Measurements from ENCODE around the gene HDAC7.

HDAC7 gene

DNA sequence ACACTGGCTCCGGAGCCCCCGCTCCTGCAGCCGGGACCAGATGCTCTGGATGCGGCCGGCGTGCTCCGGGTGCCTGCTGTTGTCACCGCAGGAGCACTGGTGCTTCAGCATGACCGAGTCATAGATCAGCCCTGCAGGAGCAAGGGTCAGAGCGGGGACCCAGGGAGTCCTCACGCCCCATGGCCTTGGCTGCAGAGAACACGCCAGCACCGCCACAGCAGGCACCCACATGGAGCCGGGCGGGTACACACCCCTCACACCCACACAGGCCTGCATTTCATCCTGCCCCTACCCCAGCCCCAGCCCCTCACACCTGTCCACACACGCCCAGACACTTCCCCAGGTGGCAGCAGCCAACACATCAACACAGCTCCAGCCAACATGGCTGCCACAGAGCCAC, 27.8 kb downstream of the HDAC7 start:
- no peak for FAIRE-seq

GRCh38 chr12:47791351-47791746, 28.4 kb downstream of the HDAC7 start:
- no peak for FAIRE-seq

GRCh38 chr12:47790676-47791350, 28.9 kb downstream of the HDAC7 start:
- FAIRE-seq, result no peak

- FAIRE-seq, result no peak
Observed at GRCh38 chr12:47789712-47790489, 29.8 kb downstream of the HDAC7 start.

DNA sequence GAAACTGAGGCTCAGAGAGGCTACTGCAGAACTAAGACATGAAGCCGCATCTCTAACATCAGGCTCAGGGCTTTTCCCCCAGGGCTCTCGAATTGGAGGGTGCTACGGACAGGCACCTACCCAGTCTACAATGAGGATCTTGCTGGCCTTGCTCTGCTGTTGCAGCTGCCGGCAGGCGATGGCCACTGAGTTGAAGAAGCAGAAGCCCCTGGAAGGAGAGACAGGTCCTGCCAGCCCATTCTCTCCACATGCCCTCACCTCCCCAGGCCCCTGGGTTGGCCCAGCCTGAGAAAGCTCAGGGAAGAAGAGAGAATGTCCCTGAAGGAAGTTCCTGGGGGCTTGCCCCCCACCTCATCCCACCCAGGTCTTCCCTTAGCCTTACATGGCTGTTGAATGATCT, 30.6 kb downstream of the HDAC7 start:
- FAIRE-seq, result no peak

GRCh38 chr12:47787596-47788319, 31.9 kb downstream of the HDAC7 start:
- no peak for FAIRE-seq

- FAIRE-seq, result no peak
Observed at GRCh38 chr12:47786662-47787280, 32.9 kb downstream of the HDAC7 start.

DNA sequence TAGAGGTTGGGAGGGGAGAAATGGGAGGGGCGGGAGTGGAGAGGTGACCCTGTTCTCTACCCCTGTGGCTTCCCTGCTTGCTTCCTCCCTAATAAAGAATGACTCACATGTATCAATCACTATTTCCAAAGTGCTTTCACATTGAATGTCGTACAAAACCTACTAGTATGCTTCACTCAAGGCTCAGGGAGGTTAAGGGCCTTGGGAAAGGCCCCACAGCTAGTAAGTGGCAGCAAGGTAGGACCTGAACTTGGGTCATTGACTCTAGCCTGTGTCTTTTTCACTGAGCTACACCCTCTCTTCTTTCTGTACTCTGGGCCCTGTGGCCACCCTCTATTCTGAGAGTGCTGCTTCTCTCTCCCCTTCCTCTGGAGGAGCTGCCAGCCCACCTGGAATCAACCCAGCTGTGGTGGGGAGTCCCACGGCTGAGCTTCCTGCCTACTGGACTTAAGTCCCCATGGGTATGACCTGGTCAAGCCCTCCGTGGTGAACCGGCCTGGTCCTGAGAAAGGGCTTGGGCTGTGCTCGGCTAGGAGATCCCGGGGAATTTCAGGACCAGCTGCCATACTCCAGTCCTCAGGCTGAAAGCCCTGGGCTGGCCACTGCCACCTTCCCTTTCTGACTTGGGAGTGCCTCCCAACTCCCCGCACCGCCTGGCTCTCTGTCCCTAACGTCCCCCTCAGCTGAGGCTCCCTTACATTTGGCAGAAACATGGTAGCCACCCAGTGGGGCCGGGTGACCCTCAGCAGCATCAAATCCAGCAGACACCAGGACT, 33.6 kb downstream of the HDAC7 start:
- no peak for FAIRE-seq

GRCh38 chr12:47785036-47785886, 34.4 kb downstream of the HDAC7 start:
- FAIRE-seq, result no peak

GRCh38 chr12:47783821-47784819, 35.6 kb downstream of the HDAC7 start:
- no peak for FAIRE-seq

- no peak for FAIRE-seq
Observed at GRCh38 chr12:47783024-47783755, 36.5 kb downstream of the HDAC7 start.

DNA sequence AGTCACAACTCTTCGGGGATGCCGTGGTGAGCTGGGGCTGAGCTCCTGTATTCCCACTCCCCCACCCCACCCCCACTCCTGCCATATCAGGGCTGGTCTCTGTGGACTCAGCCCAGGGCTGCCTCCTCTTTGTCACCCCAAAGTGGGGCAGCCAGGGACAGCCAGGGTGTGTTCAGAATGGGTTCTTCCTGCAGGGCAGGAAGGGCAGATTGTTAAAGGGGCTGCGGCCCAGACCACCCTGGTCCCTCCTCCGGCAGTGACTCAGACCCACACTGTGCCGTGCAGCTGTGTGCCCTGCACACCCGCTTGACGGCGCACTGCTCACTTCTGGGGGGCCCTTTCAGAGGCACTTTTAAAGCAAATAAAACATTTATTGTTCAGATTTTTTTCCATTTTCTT, 37.3 kb downstream of the HDAC7 start:
- no peak for FAIRE-seq

DNA sequence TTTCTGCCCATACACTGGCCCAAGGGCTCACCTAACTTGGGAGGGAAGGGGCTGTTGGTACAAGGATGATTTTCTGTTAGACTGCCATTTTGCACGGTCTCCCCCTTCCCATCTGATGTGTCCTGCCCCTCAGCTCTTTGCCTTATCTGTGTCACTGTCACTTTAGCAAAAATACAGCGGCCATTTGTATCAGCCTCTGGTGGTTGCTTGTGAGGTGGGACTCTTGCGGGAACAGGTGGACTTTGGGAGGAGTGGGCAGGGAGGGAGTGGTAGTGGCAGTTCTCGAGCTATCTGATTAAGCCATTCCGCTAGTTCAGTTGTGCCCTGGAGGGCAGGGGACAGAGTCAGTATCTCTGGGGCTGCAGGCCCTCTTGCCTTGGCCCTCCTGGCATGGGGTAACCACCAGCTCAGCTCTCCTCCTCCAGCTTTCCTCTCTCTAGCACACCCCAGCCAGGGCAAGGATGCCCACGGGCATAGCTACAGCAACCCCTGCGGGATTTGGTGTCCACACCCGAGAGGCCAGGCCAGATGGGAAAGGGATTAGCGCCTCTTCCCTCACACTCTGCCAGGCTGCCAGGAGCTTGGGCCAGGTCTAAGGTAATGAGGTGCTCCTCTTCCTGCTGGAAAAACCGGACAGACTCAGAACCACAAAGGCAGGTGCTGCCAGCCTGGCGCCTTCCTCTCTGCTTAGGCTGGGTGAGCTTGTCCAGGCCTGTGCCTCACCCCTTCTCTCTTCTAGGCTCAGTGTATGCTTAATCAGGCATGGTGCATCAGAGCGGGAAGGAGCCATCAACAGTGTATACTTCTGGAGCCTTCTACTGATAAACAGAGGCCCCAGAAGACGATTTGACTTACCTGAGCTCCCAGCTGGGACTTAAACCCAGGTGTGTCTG, 38.0 kb downstream of the HDAC7 start:
- FAIRE-seq, result no peak

DNA sequence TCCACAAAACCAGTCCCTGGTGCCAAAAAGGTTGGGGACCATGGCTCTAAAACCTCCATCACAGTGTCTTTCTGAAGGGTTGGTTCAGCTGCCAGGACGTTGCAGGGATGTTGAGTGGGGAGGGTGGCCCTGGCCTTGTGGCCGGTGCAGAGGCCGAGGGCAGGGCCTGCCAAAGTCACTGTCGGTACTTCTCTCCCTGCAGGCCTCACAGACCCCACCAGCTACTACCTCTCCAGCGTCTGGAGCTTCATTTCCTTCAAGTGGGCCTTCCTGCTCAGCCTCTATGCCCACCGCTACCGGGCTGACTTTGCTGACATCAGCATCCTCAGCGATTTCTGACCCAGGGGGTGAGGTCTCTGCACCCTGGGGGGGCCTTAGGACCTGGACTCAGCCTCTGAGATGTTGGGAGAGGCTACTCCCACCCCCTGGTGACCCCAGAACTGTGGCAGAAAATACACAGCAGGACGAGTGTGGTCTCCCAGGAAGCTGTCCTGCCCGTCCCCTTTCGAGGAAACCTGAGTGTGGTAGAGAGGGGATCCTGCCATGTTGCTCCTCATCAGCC, 39.7 kb downstream of the HDAC7 start:
- FAIRE-seq, result no peak

- FAIRE-seq, result peak; percentile 57
Observed at GRCh38 chr12:47779301-47779942, 40.3 kb downstream of the HDAC7 start.

DNA sequence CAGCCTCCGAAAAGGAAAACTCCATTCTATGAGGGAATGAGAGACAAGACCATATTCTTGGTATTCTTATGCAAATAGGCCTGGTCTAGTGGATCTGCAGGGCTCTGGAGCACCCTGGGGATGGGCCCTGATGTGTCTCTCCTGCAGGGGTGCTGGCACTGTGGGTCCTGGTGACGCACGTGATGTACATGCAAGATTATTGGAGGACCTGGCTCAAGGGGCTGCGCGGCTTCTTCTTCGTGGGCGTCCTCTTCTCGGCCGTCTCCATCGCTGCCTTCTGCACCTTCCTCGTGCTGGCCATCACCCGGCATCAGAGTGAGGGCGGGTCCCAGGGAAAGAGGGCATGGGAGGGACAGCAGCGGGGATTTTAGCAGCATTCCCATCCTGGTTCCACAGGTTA, 40.8 kb downstream of the HDAC7 start:
- no peak for FAIRE-seq

GRCh38 chr12:47777741-47778558, 41.8 kb downstream of the HDAC7 start:
- no peak for FAIRE-seq

Data from TTC549 (cell line).